ENCODE results near the gene LHX5.
"Not testable (repeated sequence)": the region's sequence is repeated elsewhere in the genome, so short reads cannot be mapped to it uniquely, and the experiment has no call there.

The LHX5 gene

DNA sequence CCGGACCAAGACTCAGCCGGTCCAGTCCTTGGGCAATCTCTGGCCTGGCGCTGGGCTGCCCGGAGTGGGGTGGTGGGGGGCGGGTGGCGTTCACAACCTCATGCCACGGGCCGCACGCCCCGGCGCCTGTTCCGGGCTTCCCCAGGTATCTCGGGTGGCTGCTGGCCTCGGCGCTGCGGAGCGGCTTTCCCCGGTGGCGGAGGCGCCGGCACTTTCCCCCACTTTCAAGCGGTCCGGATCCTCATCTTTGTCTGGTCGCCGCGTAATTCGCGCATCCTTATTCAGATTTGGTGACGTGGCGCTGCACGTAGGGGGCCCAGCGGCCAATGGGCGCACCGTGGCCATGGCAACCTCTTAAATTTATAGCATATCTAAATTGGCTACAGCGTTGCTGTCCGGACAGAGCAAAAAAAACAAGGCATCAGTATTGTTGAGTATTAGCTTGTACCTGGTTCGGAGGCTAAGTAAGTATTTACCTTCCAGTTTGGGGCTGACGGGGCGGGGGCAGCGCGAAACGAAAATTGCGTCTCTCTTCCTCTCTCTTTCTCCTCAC is at the start of gene LHX5:
LHX5 (minus strand) TSS at position 253 of the 553 bp plus-strand sequence. CDS start 373 bp downstream, outside the sequence.
- DNase-seq: no peak

DNA sequence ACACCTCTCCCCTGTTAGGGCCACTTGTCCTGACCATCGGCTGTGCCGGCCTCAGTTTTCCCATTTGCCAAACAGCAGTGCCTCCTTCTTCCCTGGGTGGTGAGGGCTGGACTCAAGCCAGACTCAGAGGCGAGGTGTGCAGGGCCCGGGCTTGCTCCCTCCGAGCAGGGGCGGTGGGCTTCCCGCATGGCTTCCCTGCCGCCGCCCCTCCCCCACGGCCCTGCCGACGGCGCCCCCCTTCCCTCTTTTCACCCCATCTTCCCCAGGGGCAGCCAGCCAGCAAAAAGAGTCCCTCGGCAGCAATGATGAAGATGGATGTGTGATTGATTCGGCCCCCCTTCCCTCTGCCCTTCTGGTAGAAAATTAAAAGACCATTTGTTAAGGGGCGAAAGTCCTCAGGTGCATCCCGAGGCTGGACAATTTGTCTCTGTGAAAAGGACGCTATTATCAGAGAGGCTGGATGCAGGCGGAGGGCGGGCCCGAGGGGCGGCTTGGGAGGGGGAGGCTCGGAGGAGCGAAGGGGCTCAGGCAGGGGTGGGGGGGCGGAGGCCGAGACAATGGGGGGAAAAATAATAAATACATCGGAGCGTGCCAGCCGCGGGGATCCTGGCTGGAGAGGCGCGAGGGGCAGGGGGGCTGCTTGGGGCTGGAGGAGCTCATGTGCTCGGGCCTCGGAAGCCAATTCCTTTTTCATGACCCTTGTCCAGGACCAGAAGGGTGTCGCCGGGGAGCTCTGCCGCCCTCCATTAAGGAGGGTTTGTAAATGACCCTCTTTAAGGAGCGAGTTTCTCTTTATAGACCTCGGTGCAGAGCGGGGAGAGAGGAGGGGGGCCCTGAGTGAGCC is 48.0 kb upstream of the LHX5 start:
- no peak for DNase-seq

DNA sequence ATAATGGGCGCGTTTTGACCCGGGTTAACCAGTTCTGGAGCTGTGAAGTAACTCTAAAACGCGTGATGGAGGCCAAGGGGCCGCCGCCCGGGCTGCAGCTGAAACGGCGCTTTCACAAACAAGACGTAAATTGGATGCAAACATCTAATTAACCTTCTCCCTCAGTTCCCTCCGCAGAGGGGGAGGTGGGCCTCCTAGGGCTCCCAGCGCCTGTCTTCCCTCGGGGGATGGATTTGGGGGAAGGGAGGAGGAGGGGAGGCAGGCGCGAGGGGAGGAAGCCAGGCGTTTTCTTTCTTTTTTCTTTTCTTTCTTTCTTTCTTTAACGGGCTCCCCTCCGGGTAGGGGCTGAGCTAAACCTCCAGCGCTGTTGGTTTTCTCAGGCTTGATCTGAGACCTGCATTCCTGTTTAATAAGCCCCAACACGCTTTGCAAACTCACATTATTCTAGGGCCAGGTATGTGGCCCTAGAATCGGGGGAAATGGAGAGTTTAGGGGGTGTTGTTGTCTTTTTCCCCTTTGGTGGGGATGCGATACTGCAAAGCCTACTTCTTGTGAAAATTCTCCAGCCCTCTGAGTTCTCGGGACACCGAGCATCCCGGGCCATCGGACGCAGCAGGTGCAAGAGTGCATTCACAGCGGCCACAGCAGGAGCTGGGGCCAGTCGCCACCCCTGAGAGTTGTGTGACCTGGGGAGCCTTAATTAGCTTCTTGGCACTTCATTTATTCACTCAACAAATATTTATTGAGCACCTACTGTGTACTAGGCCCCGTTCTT is 43.6 kb upstream of the LHX5 start:
- DNase-seq: no peak

DNA sequence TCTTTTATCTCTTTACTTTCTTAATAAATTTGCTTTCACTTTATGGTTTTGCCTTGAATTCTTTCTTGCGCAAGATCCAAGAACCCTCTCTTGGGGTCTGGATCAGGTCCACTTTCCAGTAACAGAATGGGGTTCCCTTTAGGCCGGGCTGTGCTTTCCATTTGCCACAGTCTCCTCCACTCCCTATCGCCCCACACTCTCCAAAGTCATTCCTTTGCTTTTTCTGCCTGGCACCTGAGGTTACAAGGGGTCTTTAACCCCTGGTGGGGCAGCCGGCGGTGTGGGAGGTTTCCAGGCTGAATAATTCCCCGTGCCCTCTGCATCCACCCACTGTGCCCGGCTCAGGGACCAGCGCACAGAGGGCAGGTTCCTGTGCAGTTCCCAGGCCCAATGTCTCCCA is 42.9 kb upstream of the LHX5 start:
- no peak for DNase-seq

DNA sequence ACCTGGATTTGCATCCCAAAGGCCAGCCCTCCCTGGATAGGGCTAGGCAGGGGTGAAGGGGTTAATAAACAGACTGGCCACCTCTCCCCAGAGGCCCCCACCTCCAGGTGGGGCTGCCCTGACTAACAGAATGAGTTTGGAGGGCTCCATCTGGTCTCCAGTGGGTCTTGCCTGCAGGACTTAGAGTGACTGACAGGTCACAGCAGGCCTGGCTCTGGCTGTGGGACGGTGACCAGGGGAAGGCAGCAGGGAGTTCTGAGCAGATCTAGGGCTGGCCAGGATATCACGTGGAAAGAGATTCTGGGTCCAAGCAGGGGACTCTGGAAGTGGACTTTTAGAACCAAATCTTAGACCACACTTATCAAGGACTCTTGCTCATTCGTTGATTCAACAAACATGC is 40.9 kb upstream of the LHX5 start:
- no peak for DNase-seq

DNA sequence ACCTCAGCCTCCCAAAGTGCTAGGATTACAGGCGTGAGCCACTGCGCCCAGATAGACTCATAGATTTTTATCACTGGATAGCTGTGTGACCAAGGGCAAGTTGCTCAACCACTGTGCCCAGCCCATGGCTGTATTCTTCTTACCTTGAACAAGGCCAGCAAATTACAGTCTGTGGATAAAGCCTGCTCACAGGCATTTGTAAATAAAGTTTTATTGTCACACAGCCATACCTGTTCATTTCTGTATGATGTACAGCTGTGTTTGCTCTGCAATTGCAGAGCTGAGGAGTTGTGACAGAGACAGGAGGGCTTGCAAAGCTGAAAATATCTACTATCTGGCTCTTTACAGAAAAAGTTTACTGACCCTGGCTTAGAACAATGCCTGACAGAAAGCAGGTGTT is 35.2 kb upstream of the LHX5 start:
- no peak for DNase-seq

DNA sequence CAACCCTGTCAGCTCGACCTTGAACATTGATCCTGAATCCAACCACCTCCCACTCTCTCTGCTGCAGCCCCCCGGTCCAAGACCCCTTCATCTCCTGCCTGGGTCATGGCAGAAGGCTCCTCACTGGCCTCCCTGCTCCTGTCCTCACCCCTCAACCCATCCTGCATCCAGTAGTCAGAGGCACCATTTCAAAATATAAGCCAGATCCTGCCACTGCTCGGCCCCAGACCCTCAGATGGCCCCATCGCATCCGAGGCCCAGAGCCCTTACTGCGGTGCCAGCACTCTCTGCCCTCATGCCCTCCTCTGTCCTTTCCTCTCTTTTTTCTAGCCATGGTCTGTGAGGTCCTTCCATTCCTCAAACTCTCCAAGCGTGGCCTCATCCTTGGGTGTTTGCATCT is 34.3 kb upstream of the LHX5 start:
- no peak for DNase-seq

DNA sequence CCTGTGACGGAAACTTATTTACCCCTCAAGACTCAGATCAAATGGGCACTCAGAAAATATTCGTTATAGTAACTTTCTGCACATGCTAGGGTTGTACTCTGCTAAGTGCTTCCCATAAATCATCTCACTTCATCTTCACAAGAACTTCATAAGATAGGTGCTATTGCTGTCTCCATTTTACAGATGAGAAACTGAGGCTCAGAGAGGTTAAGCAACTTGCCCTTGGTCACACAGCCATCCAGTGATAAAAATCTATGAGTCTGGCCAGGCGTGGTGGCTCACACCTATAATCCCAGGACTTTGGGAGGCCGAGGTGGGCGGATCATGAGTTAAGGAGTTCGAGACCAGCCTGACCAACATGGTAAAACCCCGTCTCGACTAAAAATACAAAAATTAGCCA is 33.2 kb upstream of the LHX5 start:
- no peak for DNase-seq

DNA sequence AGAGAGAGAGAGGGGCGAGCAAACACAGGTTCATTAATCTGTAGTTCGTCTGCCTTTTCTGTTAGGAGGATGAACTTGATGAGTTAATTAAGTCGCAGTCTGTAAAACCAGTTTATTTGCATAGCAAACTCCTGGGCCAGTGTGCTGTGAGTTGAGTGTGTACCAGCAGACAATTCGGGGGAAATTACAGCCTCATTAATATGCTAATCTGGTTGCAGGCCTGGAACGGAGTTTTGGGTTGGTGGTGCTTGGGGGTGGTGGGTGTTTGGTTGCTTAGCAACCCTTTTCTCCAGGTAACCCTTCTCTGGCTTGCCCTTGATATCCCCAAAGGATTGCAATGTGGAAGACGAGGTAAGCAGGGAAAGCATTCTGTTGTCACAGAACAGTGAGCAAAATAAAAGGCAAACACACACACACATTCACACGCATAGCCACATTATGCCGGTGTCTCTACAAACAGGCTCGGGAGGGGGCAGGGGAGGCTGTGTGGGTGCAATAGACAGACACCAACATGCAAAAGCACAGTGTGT is 29.2 kb upstream of the LHX5 start:
- no peak for DNase-seq

DNA sequence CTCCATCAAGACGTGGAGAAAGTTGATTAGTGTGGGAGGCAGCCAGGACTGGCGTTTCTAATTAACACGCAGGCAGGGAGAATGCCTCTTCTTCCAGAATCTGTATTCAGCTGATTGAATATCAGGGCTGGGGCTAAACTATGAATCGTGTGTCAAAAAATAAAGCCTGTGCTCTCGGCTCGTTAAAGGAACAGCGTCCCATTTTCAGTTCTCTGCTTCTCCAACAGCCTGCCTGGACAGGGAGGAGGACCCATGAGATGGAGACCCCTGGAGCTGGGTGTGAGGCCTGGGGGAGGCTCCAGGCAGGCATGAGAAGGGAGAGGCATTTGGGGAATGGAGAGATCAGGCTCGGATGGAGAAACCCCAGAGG is 28.6 kb upstream of the LHX5 start:
- DNase-seq: no peak

DNA sequence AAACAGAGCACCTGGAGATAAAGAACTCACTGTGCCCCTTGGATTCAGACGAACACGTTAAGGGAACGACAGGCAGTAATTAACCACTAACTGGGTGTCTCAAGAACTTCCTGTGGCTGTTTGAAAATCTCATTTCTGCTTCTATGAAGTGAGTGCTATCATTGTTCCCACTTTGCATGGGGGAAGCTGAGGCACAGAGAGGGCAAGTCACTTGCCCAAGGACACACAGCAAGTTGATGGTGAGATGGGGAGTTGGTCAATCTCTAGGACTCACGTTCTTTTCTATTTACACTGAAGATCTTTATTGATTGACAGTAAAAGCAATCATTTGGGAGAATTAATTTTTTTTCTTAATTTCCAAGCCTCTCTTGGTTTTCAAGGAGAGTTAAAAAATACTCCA is 26.8 kb upstream of the LHX5 start:
- DNase-seq: no peak

DNA sequence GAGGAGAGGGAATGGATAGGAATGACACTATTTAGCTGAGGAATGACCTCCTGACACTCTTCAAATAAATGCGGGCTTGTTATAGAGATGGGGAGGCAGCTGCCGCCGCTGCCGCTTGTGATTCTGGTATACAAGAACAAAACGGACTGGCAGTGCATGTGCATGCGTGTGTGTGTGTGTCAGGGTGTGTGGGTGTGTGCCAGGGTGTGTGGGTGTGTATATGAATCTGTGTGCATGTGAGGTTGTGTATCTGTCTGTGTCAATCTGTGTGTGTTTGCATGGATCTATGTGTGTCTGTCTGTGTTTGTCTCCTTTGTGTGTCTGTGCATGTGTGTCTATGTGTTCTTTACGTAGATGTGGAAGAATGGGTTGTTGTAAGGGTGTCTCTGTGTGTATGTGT is 26.0 kb upstream of the LHX5 start:
- no peak for DNase-seq

DNA sequence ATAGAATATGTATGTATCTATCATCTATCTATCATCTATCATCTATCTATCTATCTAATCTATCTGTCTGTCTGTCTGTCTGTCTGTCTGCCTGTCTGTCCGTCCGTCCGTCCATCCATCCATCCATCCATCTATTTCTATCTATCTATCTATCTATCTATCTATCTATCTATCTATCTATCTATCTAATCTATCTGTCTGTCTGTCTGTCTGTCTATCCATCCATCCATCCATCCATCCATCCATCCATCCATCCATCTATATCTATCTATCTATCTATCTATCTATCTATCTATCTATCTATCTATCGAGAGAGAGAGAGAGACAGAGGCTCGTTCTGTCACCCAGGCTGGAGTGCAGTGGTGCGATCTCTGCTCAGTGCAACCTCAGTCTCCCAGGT is 24.3 kb upstream of the LHX5 start:
- DNase-seq: not testable (repeated sequence)

DNA sequence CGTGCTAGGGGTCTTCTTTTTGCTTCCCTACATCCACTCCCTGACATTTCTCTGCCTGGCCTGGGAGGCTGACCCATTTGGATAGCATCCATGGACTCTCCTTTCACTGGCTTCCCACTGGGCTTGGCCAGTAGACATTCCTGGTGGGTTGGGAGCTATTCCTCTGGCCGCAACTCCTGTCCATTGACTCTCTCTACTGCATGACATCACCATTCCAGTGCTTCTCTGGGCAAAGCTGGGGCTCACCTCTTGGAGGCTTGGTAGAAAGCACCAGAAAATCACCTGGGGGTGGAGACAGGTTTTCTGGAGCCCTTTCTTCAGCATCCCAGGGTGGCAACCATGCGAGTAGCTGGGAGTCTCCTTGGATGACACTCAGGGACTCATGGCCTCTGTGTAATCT is 16.7 kb upstream of the LHX5 start:
- no peak for DNase-seq

DNA sequence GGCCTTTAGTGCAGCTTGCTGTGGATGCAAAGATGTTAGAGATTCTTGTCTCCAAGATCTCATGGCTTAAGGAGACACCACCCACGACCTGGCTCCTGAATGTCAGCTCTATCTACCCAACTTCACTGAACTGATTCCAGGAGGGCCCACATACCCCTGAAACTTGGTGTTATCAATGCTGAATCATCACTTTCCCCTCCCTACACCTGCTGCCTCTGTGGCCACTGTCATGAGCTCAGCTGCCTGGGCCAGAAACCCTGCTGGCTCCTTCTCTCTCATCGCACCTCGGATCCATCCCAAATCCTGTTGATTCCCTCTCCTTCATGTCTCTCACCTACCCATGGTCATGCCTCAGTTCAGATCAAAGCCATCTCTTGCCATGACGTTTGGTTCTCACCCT is 15.1 kb upstream of the LHX5 start:
- DNase-seq: no peak

DNA sequence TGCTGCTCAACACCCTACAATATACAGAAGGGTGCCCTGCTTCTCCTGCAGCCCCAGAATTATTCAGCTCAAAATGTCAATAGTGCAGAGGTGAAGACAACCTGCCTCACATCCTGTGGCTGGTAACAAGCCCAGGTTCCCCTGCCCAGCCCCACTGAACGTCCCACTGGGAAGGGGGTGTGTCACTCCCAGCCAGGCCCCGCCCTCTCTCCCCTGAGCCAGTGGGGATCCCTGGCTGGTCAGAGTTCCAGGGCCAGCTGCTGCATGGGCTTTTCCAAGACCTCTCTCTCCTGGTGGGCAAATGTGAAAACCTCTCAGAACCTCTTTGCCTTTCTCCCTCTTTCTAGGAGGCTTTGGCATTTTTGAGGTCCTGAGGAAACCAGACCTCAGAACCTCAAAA is 13.7 kb upstream of the LHX5 start:
- no peak for DNase-seq

DNA sequence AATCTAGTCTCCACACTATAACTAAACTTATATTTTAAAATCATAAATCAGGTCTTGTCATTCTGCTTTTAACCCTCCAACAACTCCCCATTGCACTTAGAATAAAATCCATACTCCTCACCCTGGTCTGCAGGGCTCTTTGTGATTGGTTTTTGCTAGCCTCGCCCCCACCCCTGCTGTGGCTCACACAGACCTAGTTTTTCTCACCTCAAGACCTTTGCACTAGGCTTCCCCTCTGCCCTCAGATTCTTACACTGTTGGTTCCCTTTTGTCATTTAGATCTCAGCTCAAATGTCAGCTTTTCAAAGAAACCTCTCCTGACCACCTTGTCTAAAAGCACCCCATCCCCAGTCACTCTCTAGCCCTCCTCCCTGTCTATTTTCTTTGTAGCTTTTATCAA is 10.7 kb upstream of the LHX5 start:
- DNase-seq: no peak

DNA sequence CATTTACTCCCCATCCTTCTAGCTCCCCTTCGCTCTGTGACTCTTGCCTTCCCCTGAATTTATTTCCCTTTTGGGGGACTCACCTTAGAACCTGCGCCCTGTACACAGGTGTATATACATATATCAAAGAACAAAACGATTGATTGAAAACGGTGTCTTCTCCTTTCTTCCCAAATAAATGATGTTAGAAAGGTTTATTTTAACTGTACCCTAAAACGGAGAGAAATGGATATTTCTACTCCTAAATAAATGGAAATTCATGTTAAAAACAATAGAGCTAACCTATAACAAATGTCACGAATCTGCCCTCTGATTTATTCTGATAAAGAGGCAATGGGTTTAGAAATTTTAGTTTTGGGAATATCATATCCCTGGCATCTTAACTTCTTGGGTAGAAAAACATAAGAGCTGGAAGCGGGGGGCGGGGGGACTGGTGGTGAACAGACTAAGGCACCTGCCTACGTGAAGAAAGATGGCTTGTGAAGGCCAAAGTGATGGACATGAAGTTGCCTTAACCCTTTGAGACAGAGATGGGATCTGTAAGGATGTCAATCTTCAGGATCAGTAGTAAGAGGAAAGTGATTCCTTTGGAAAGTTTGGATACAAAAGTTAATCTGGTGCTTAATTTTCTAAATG is 8.8 kb upstream of the LHX5 start:
- no peak for DNase-seq

DNA sequence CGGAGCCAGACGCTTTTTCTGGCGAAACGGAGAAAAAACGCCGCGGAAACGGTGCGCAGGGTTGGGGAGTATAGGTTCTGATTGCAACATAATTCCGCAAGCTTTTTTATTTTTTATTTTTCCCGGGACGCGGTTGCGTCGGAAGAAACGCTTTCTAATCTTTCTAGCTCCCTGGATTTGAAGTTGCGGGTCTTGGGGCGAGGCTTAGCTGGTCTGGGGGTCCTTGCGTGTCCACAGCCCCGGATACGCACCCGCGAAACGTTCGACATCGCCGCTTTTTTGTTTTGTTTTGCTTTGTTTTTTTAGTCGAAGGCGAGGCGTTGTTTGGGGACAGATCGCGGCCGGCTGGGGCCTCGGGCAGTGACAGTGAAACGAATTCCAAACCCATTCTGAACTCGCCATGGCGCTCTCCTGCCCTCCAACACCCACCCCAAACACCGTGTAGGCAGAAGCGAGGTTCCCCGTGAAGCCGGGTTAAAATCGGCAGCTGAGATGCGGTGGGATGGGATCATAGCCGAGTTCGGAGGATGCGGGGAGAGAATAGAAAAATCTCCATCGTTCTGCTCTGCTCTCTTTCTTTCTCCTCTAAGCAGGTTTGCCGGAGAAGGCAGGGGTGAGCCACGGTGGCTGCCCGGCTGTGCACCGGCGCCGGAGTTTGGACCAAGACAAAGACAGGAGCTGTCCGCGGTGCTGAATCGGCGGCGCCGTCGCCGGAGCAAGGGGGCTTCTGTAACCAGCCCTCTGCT is 8.1 kb upstream of the LHX5 start:
- no peak for DNase-seq

DNA sequence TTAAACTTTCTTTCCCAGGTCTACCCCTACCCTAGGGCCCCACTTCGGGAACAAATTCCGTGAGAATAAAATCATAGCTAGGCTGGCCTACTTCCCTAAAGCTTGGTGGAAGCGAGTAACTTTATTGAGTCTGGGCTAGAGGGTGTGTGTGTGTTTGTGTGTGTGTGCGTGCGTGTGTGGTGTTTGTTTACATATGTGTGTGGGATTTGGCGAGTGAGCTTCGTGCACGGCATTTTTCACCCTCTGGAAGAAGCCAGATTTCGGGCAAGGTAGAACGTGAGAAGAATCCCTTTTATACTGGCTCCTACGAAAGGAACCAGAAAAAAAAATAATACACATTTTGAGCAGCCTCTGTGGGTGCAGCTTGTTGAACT is 7.5 kb upstream of the LHX5 start:
- no peak for DNase-seq

DNA sequence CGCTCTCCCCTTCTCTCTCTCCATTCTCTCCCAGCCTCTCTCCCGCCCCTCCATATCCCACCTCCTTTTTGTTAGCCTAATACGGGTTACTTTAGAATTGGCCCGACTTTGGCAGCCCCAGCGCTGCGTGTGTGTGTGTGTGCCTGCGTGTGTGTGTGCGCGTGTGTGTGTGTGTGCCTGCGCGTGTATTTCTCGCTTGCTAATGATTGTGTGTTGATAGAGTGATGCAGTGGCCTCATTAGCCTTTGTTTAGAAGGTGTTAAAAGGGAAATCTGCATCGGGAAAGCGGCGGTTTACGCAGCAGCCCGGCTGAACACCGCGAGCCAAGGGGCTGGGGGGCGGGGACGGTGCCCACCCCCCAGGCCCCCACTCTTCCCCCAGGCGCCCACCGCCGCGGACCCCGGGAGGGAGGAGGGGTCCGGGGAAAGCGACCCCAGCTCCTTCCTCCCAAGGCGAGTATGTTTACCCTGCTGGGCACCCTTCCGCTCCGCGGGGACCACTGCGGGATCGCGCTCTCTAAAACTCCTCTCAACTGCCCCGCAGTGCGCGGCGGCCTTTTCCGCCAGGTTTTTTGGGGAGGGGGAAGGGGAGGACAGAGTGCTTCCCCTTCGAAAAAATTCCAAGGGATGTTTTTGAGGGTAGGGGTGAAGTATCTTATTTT is 6.8 kb upstream of the LHX5 start:
- DNase-seq: no peak

DNA sequence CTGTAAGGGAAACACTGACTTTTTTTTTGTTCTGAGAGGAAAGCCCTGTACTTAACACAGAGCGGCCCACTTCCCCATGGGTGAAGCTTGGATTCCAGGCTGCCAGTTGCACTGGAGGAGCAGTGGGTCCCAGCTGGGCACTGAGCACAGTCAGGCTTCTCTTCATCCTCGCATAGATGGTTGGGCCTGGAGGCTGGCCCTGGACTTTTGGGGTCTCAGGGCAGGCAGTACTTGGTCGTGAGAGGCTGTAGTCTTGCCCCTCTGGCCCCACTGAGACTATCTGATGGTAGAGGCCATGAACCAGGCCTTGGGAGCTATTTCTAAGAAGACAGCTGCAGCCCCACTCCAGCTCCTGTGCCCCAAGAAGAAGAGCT is 6.2 kb upstream of the LHX5 start:
- DNase-seq: no peak
